MM.1S (cell line): ENCODE results near the gene FAM193A.
"Not testable (repeated sequence)": the region's sequence is repeated elsewhere in the genome, so short reads cannot be mapped to it uniquely, and the experiment has no call there.

ENCODE experiments used
- DNase-seq: peaks from one replicate; pipeline ENCODE4 v3.0.0-alpha.2; 2015
- H2AFZ ChIP-seq: fragments of 300-600 bp; sonication (generic); 2 replicates; pipeline ENCODE4 v1.6.0; 2016; ENCODE audit warnings: antibody characterized with exemption, low read length
- H3F3A ChIP-seq: fragments of 300-600 bp; sonication (generic); 2 replicates; pipeline ENCODE4 v1.6.1; 2016; ENCODE audit warnings: mild to moderate bottlenecking, antibody characterized with exemption, low read length, moderate library complexity, mixed read lengths; ENCODE audit not compliant: insufficient read depth
- H3K27ac ChIP-seq: fragments of 300-600 bp; sonication (generic); 2 replicates; pipeline ENCODE4 v1.5.1; 2016; ENCODE audit warnings: mild to moderate bottlenecking, low read length
- H3K27me3 ChIP-seq: fragments of 300-600 bp; sonication (generic); replicated peaks from 2 replicates; pipeline ENCODE4 v1.6.0; 2016; ENCODE audit warnings: low read length; ENCODE audit not compliant: insufficient read depth
- H3K36me3 ChIP-seq: fragments of 300-600 bp; sonication (generic); replicated peaks from 2 replicates; pipeline ENCODE4 v1.6.1; 2016; ENCODE audit warnings: mild to moderate bottlenecking, low read length, mixed read lengths; ENCODE audit not compliant: insufficient read depth
- H3K4me1 ChIP-seq: fragments of 300-600 bp; sonication (generic); 2 replicates; pipeline ENCODE4 v1.6.1; 2016; ENCODE audit warnings: low read length, mixed read lengths
- H3K4me2 ChIP-seq: fragments of 300-600 bp; sonication (generic); 2 replicates; pipeline ENCODE4 v1.6.0; 2016; ENCODE audit warnings: low read depth, low read length
- H3K4me3 ChIP-seq: fragments of 300-600 bp; sonication (generic); 2 replicates; pipeline ENCODE4 v1.5.1; 2016; ENCODE audit warnings: low read length, mixed read lengths
- H3K79me2 ChIP-seq: fragments of 300-600 bp; sonication (generic); 2 replicates; pipeline ENCODE4 v1.6.1; 2016; ENCODE audit warnings: mixed run types, low read length, mixed read lengths
- H3K9ac ChIP-seq: fragments of 300-600 bp; sonication (generic); 2 replicates; pipeline ENCODE4 v1.6.1; 2016; ENCODE audit warnings: low read length, mixed read lengths
- H3K9me2 ChIP-seq: fragments of 300-600 bp; sonication (generic); replicated peaks from 2 replicates; pipeline ENCODE4 v1.6.1; 2016; ENCODE audit warnings: mild to moderate bottlenecking, low read length, mixed read lengths; ENCODE audit not compliant: insufficient read depth
- H3K9me3 ChIP-seq: fragments of 300-600 bp; sonication (generic); replicated peaks from 2 replicates; pipeline ENCODE4 v1.6.1; 2016; ENCODE audit warnings: mild to moderate bottlenecking, low read length, mixed read lengths; ENCODE audit not compliant: insufficient read depth
- H4K20me1 ChIP-seq: fragments of 300-600 bp; sonication (generic); 2 replicates; pipeline ENCODE4 v1.6.1; 2016; ENCODE audit warnings: mild to moderate bottlenecking, low read length, moderate library complexity, mixed read lengths; ENCODE audit not compliant: insufficient read depth
- CTCF ChIP-seq: fragments of 300-600 bp; sonication (generic); IDR thresholded peaks from 2 replicates; pipeline ENCODE4 v1.5.1; 2016; ENCODE audit warnings: antibody characterized with exemption, low read length, mixed read lengths
- EZH2 ChIP-seq: fragments of 300-600 bp; sonication (generic); optimal IDR thresholded peaks from 2 replicates; pipeline ENCODE3; 2017; ENCODE audit warnings: low read depth, mild to moderate bottlenecking, antibody characterized with exemption, low read length, mixed read lengths
- EZH2phosphoT487 ChIP-seq: fragments of 300-600 bp; sonication (generic); IDR thresholded peaks from 2 replicates; pipeline ENCODE4 v1.6.1; 2018; ENCODE audit warnings: antibody characterized with exemption, low read length

FAM193A gene

GRCh38 chr4:2534904-2535375 is 1.5 kb upstream of the FAM193A start:
- Histone ChIP-seq H3K4me1 (no peaks in the 10 kb centered on the region), H3K27me3 (no peaks in the 10 kb centered on the region), H3K4me2 (peak overlapping the region; percentile 69), H3K79me2 (peaks cover 30% of the 10 kb centered on the region), H3K9me2 (no peaks in the 10 kb centered on the region), H3K36me3 (no peaks in the 10 kb centered on the region), H3F3A (peaks cover 7% of the 10 kb centered on the region), H3K9me3 (no peaks in the 10 kb centered on the region), H3K9ac (peak overlapping the region; percentile 84; the same call in 1 of the 2 replicates), H2AFZ (peak overlapping the region; percentile 69), H3K27ac (no peak overlapping the region), H3K4me3 (peak overlapping the region; percentile 82), H4K20me1 (no peaks in the 10 kb centered on the region)
- no peak for TF ChIP-seq CTCF
- TF ChIP-seq EZH2phosphoT487 = no peak
- TF ChIP-seq EZH2 = no peak
- no peak for DNase-seq

GRCh38 chr4:2535376-2536192 is 863 bp upstream of the FAM193A start:
- no peaks in the 10 kb centered on the region for H3K36me3 ChIP-seq
- peak overlapping the region; percentile 45; the same call in 1 of the 2 replicates for H3K27ac ChIP-seq
- peak overlapping the region; percentile 69 for H3K4me2 ChIP-seq
- H3K9me2 ChIP-seq = no peaks in the 10 kb centered on the region
- H3K27me3 ChIP-seq = no peaks in the 10 kb centered on the region
- no peak for TF ChIP-seq EZH2
- peak; percentile 13; the same call in 1 of the 2 replicates for TF ChIP-seq CTCF
- TF ChIP-seq EZH2phosphoT487 = no peak
- peaks cover 7% of the 10 kb centered on the region for H3F3A ChIP-seq
- peak overlapping the region; percentile 84 for H3K9ac ChIP-seq
- H3K4me3 ChIP-seq = peak overlapping the region; percentile 82
- H4K20me1 ChIP-seq = no peaks in the 10 kb centered on the region
- DNase-seq = peak; percentile 34
- peak overlapping the region; percentile 69 for H2AFZ ChIP-seq
- peaks cover 36% of the 10 kb centered on the region for H3K79me2 ChIP-seq
- H3K4me1 ChIP-seq = no peaks in the 10 kb centered on the region
- H3K9me3 ChIP-seq = no peaks in the 10 kb centered on the region

DNA sequence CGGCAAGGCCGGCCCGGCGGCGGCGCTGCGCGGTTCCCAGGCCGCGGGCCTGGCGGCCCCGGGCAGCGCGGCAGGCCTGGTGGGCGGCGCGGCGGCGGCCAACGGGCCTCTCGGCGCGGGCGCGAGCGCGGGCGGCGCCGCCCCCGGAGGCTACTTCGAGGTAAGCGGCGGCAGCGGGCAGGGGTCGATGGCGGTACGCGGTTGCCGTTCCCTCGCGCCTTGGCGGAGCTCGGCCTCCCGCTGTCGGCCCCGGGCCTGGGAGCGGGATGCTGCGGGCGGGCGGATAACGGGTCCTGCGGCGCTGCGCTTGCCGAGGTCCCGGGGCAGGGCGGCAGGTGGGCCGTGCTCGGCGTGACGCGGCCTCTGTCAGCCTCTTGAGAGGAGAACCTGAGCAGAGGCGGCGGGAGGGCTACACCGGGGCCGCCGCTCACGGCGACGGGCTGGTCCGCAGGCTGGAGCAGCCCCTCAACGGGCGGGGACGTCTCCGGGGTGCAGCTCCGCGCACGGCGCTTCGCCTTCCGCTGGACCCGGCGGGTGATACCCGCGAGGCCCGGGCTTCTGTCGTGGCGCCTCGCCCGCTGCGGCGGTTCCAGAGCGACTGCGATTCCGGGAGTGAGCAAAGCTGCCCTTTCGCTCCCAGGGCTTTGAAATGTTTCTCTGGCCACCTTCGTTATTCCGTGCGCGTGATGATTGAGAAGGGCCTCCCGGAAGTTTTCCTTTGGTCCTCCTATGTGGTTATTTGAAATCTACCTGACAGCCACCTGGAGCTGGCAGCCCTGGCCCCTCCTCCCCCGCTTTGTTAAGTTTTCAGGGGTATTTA is 774 bp downstream of the FAM193A start:
- Histone ChIP-seq H3K27me3 (no peaks in the 10 kb centered on the region), H3K36me3 (no peaks in the 10 kb centered on the region), H3K9ac (peak overlapping the region; percentile 73), H3K9me2 (no peaks in the 10 kb centered on the region), H3K79me2 (peaks cover 53% of the 10 kb centered on the region), H3K4me3 (peak overlapping the region; percentile 70), H3K9me3 (no peaks in the 10 kb centered on the region), H3K27ac (peak overlapping the region; percentile 49; the same call in 1 of the 2 replicates), H2AFZ (peak overlapping the region; percentile 41), H3K4me2 (peak overlapping the region; percentile 72), H3K4me1 (no peaks in the 10 kb centered on the region), H3F3A (peaks cover 7% of the 10 kb centered on the region), H4K20me1 (no peaks in the 10 kb centered on the region)
- no peak for TF ChIP-seq CTCF
- TF ChIP-seq EZH2phosphoT487 = no peak
- no peak for TF ChIP-seq EZH2
- peak; percentile 54 for DNase-seq

DNA sequence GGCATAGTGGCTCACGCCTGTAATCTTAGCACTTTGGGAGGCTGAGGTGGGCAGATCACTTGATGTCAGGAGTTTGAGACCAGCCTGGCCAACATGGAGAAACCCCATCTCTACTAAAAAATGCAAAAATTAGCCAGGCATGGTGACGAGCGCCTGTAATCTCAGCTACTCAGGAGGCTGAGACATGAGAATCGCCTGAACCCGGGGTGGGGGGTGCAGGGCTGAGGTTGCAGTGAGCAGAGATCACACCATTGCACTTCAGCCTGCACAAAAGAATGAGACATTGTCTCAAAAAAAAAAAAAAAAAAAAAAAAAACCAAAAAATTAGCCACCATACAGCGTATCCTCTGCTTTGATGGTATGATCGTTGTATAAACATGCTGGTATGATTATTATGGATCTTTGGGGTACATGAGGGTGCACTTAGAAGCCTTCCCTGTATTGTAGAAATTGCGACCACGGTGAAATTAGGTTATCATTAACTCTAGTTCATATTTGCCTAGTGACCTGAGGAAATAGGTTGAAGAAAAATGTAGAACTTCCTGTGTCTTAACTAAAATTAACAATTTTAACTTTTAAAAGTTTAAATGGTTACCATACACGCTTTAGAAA is 7.2 kb downstream of the FAM193A start:
- DNase-seq, H4K20me1 ChIP-seq, H3K9ac ChIP-seq, H3K4me2 ChIP-seq, H3K4me1 ChIP-seq, H3K9me3 ChIP-seq, H3K4me3 ChIP-seq, H3F3A ChIP-seq, H3K9me2 ChIP-seq, H3K27ac ChIP-seq, H3K27me3 ChIP-seq, H2AFZ ChIP-seq, H3K36me3 ChIP-seq: not testable (repeated sequence)
- peaks cover 100% of the 10 kb centered on the region for H3K79me2 ChIP-seq
